Ascending aorta (tissue), 2 donors: ENCODE results near the gene RAP1A. TPM values are rescaled to one million over a fixed set of nuclear protein-coding genes. Genes with fewer than 3 reads are reported as not detected.
A peak's percentile ranks its signal among the peaks of the same experiment; 100 is the strongest.

Source experiments
- DNase-seq, 2 donors: peaks; one replicate each; pipeline ENCODE4 v3.0.0-alpha.2; 2019; ENCODE audit warnings: low spot score in 2 of 2
- H3K27ac ChIP-seq, 2 donors: fragments of 200-600 bp; sonication (generic); one replicate each; pipeline ENCODE4 v1.5.1; 2016 to 2017; ENCODE audit warnings: mild to moderate bottlenecking in 1 of 2
- H3K27me3 ChIP-seq: fragments of 200-600 bp; sonication (generic); one replicate; pipeline ENCODE4 v1.5.1; 2017
- H3K36me3 ChIP-seq, 2 donors: fragments of 200-600 bp; sonication (generic); one replicate each; pipeline ENCODE4 v1.5.1; 2016
- H3K4me1 ChIP-seq, 2 donors: fragments of 200-600 bp; sonication (generic); one replicate each; pipeline ENCODE4 v1.5.1; 2016 to 2017; ENCODE audit warnings: mild to moderate bottlenecking in 1 of 2
- H3K4me3 ChIP-seq, 2 donors: fragments of 200-600 bp; sonication (generic); one replicate each; pipeline ENCODE4 v1.5.1; 2016 to 2017; ENCODE audit warnings: mild to moderate bottlenecking in 1 of 2
- H3K9me3 ChIP-seq, 2 donors: fragments of 200-600 bp; sonication (generic); one replicate each; pipeline ENCODE4 v1.5.1; 2016
- CTCF ChIP-seq, 3 experiments: fragments of 200-600 bp in 2 of 3; fragments of 450-650 bp in 1 of 3; sonication (generic) in 2 of 3; IDR thresholded peaks; one replicate each; pipeline ENCODE4 v1.5.1; 2016 to 2019; ENCODE audit warnings: antibody characterized with exemption in 3 of 3, mild to moderate bottlenecking in 1 of 3, moderate library complexity in 1 of 3
- intact Hi-C: fragments of 100-400 bp; cut with DNase I; formaldehyde crosslinking; loops from one replicate; pipeline ENCODE4 v1.15.1; 2023
- total RNA-seq: library from RNA; depleted of rRNA; stranded (reverse); fragments of >200 nt; gene quantifications from one replicate; pipeline ENCODE4 v1.1.0, GENCODE V29; 2016

RAP1A gene
- total RNA-seq, 1 donor from 2014 or later, result 44.1 TPM

- intact Hi-C loops, result loop anchor here (5.0 kb wide), 2 partner anchors 203 to 228 kb away; no protein-coding TSS in a partner anchor
- no peak for TF ChIP-seq CTCF (IDR thresholded peaks at IDR 0.05)
- Histone ChIP-seq H3K27me3 (no peaks in the 10 kb centered on the region), H3K9me3 (no peaks in the 10 kb centered on the region), H3K4me1 (no peaks in the 10 kb centered on the region), H3K27ac (no peak overlapping the region), H3K36me3 (peaks cover 3 to 52% of the 10 kb centered on the region in 2 donors), H3K4me3 (no peak overlapping the region)
- no peak for DNase-seq
These were observed 90.4 kb downstream of the RAP1A start for GRCh38 chr1:111709986-111710385.

GRCh38 chr1:111716333-111716732 is 96.7 kb downstream of the RAP1A start:
- Histone ChIP-seq H3K9me3 (no peaks in the 10 kb centered on the region), H3K4me3 (no peak overlapping the region), H3K36me3 (peaks cover 0 to 21% of the 10 kb centered on the region in 2 donors), H3K27me3 (no peaks in the 10 kb centered on the region), H3K4me1 (peaks cover 0 to 4% of the 10 kb centered on the region in 2 donors), H3K27ac (no peak overlapping the region)
- no peak for DNase-seq
- intact Hi-C loops, result loop anchor here (2.0 kb wide), 1 partner anchor 22 kb away; the partner anchor contains the start of gene INKA2
- TF ChIP-seq CTCF (IDR thresholded peaks at IDR 0.05), result no peak

- Histone ChIP-seq H3K9me3 (no peaks in the 10 kb centered on the region), H3K27ac (no peak overlapping the region), H3K36me3 (peaks cover 0 to 14% of the 10 kb centered on the region in 2 donors), H3K4me1 (peaks cover 0 to 7% of the 10 kb centered on the region in 2 donors), H3K27me3 (no peaks in the 10 kb centered on the region), H3K4me3 (no peak overlapping the region)
- DNase-seq, result no peak
- TF ChIP-seq CTCF (IDR thresholded peaks at IDR 0.05), result no peak
- intact Hi-C loops, result loop anchor here (2.0 kb wide), 1 partner anchor 21 kb away; the partner anchor contains the start of gene INKA2
These were observed 97.9 kb downstream of the RAP1A start for GRCh38 chr1:111717450-111717849.

GRCh38 chr1:111719135-111719534 is 99.5 kb downstream of the RAP1A start:
- Histone ChIP-seq H3K36me3 (peaks cover 0 to 8% of the 10 kb centered on the region in 2 donors), H3K27me3 (no peaks in the 10 kb centered on the region), H3K4me1 (peaks cover 0 to 7% of the 10 kb centered on the region in 2 donors), H3K9me3 (no peaks in the 10 kb centered on the region), H3K27ac (no peak overlapping the region), H3K4me3 (no peak overlapping the region)
- no peak for DNase-seq
- TF ChIP-seq CTCF (IDR thresholded peaks at IDR 0.05), result no peak
- intact Hi-C loops, result no loop called here

GRCh38 chr1:111719674-111720132 is 100.1 kb downstream of the RAP1A start:
- Histone ChIP-seq H3K4me1 (peaks cover 0 to 7% of the 10 kb centered on the region in 2 donors), H3K27ac (peak overlapping the region; percentile 33 to 67), H3K9me3 (no peaks in the 10 kb centered on the region), H3K4me3 (no peak overlapping the region), H3K27me3 (no peaks in the 10 kb centered on the region), H3K36me3 (peaks cover 0 to 8% of the 10 kb centered on the region in 2 donors)
- no peak for DNase-seq
- intact Hi-C loops, result no loop called here
- TF ChIP-seq CTCF (IDR thresholded peaks at IDR 0.05), result no peak
